ENCODE results near the gene ATP6V1B1.

Gene ATP6V1B1

DNA sequence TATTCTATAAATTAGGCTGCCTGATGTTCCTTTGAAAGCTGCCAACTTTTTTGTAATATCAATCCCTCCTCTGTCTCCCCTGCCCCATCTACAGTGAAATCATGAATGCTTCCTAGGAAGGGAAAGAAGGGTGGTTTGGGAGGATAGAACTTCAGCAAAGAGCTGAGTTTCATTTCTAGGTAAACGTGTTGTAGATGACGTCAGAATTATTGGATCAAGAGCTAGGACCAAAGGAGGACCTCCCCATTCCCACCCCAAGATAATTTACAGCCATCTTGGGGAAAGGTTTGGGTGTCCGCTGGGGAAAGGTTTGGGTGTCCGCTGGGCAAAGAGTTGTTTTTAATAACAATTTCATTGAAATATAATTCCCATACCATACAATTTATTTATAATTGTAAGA is 31.5 kb downstream of the ATP6V1B1 start:
- H3K4me3 ChIP-seq (ENCODE audit: low read length), result no peak overlapping the region
- DNase-seq (ENCODE audit: low read depth), result no peak
- TF ChIP-seq, protein P1, sequence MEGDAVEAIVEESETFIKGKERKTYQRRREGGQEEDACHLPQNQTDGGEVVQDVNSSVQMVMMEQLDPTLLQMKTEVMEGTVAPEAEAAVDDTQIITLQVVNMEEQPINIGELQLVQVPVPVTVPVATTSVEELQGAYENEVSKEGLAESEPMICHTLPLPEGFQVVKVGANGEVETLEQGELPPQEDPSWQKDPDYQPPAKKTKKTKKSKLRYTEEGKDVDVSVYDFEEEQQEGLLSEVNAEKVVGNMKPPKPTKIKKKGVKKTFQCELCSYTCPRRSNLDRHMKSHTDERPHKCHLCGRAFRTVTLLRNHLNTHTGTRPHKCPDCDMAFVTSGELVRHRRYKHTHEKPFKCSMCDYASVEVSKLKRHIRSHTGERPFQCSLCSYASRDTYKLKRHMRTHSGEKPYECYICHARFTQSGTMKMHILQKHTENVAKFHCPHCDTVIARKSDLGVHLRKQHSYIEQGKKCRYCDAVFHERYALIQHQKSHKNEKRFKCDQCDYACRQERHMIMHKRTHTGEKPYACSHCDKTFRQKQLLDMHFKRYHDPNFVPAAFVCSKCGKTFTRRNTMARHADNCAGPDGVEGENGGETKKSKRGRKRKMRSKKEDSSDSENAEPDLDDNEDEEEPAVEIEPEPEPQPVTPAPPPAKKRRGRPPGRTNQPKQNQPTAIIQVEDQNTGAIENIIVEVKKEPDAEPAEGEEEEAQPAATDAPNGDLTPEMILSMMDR (IDR thresholded peaks at IDR 0.05; ENCODE audit: insufficient read depth, low read depth, low read length, missing control alignments), result no peak

GRCh38 chr2:70974592-70974991 is 38.9 kb downstream of the ATP6V1B1 start:
- DNase-seq (ENCODE audit: low read depth), result no peak
- no peak overlapping the region for H3K4me3 ChIP-seq (ENCODE audit: low read length)
- TF ChIP-seq, protein P1 (IDR thresholded peaks at IDR 0.05; ENCODE audit: insufficient read depth, low read depth, low read length, missing control alignments), result no peak

DNA sequence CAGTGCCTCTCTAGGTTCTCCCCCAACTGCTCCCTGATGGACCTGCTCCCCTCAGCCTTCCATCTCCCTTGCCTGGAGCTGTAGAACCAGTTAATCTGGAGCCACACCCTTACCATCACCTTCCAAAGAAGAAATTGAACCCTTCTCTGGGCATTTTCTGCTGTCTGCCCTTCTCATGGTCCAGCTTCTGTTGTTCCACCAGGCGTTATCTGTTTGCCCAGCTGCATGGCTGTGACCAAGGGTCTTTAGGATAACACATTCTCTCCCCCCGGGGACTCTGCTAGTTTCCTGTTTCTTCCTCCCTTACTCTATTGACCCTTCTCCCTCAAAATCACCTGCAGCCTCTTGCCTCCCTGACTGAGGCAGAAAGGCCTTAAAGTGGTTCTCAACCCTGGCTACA is 39.5 kb downstream of the ATP6V1B1 start:
- TF ChIP-seq, protein P1 (IDR thresholded peaks at IDR 0.05; ENCODE audit: insufficient read depth, low read depth, low read length, missing control alignments), result no peak
- DNase-seq (ENCODE audit: low read depth), result no peak
- no peak overlapping the region for H3K4me3 ChIP-seq (ENCODE audit: low read length)

DNA sequence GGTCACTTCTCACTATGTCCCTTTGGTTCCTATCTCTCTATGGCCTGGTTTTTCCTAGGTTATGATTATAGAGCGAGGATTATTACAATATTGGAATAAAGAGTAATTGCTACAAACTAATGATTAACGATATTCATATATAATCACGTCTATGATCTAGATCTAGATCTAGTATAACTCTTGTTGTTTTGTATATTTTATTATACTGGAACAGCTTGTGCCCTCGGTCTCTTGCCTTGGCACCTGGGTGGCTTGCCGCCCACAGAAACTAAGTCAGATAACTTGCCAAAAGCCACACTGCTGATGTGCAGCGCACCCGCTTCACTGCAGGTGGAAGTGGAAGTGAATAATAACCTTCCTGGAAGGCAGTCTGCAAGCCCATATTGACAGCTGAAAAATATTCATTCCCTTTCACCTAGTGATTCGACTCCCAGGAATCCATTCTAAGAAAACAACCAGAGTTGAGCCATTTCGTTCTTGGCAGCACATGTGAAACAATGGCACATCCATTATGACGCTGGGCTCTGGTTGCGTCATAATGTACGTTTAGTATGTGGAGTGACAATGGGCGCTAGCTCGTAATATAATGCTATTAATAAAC is 42.0 kb downstream of the ATP6V1B1 start:
- H3K4me3 ChIP-seq (ENCODE audit: low read length), result peak overlapping the region; percentile 43
- TF ChIP-seq, protein P1 (IDR thresholded peaks at IDR 0.05; ENCODE audit: insufficient read depth, low read depth, low read length, missing control alignments), result no peak
- peak; percentile 94 for DNase-seq (ENCODE audit: low read depth)

DNA sequence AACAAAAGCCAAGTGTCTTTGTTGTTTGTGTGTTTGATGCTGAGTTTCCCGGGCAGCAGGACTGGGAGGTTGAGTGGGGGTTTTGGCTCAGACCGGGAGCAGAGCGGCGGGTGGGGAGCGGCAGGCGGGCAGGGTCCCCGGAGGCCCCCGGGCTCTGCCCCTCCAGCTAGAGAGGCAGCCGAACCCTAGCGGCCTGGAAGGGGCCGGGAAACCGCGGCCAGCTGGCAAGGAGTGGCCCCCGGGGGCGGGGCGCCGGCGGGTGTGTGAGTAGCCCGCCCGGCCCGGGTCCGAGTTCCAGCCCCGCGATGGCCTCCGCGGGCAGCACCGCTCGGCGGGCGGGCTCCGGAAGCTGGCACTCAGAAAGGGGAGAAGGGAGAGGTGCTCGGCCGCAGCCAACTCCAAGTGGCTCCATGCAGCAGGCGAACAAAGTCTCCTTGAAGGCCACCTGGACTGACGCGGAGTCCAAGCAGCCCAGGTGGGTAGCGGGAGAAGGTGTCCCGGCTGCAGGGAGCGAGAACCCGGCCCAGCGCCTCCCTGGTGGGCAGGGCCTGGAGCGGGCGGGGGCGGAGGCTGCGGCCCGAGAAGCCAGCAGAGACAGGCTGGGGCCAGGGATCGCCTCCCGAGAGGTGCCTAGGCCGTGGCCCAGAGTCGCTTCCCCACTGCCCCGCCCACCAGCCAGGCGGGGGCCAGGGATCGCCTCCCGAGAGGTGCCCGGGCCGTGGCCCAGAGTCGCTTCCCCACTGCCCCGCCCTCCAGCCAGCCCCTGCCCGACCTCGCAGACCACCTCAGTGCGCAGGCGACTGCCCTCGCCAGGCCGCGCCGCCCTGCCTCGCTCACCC is 42.9 kb downstream of the ATP6V1B1 start, which contains the start of gene ANKRD53:
ANKRD53 (plus strand) TSS at position 290 of the 839 bp plus-strand sequence; CDS start at position 306, 16 bp downstream.
- TF ChIP-seq, protein P1 (IDR thresholded peaks at IDR 0.05; ENCODE audit: insufficient read depth, low read depth, low read length, missing control alignments), result no peak
- DNase-seq (ENCODE audit: low read depth), result peak; percentile 40
- H3K4me3 ChIP-seq (ENCODE audit: low read length), result peak within 1 kb of the TSS; percentile 43

GRCh38 chr2:70979180-70979488 is 43.4 kb downstream of the ATP6V1B1 start:
- TF ChIP-seq, protein P1 (IDR thresholded peaks at IDR 0.05; ENCODE audit: insufficient read depth, low read depth, low read length, missing control alignments), result no peak
- no peak for DNase-seq (ENCODE audit: low read depth)
- no peak overlapping the region for H3K4me3 ChIP-seq (ENCODE audit: low read length)

Data from epithelial cell of esophagus (primary cell).